HG02571 (cell line): ENCODE measurements around the gene SNX32.
"Not testable (repeated sequence)": the region's sequence is repeated elsewhere in the genome, so short reads cannot be mapped to it uniquely, and the experiment has no call there.

Experiments used
- ATAC-seq: cut with Tn5 transposase; IDR thresholded peaks from one replicate; pipeline ENCODE4 v1.9.1; 2021; ENCODE audit warnings: mild to moderate bottlenecking, moderate library complexity; ENCODE audit not compliant: unreplicated experiment

Gene SNX32

GRCh38 chr11:65883058-65883761 is 49.4 kb downstream of the SNX32 start:
- no peak for ATAC-seq

- no peak for ATAC-seq
These were observed 50.3 kb downstream of the SNX32 start for GRCh38 chr11:65883786-65884715.

GRCh38 chr11:65884716-65885092 is 50.9 kb downstream of the SNX32 start:
- ATAC-seq: no peak

DNA sequence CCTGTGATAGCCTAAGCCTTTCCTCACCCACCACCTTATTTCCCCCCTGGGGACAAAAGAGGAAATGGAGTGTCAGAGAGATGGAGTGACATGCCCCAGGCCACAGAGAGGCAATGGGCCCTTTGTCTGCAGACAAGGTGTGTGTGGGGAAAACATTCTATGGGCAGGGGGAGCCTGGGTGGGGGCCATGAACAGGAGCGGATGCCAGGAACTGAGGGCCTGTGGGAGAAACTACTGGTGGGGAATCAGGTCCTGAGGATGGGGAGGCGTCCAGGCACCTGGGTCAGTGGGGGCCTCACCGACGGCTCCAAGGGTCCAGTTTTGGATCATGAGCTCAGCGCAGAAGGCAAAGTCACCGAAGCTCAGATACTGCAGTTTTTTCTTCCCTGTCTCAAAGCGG is 51.5 kb downstream of the SNX32 start:
- no peak for ATAC-seq

GRCh38 chr11:65885808-65886536 is 52.2 kb downstream of the SNX32 start:
- no peak for ATAC-seq

DNA sequence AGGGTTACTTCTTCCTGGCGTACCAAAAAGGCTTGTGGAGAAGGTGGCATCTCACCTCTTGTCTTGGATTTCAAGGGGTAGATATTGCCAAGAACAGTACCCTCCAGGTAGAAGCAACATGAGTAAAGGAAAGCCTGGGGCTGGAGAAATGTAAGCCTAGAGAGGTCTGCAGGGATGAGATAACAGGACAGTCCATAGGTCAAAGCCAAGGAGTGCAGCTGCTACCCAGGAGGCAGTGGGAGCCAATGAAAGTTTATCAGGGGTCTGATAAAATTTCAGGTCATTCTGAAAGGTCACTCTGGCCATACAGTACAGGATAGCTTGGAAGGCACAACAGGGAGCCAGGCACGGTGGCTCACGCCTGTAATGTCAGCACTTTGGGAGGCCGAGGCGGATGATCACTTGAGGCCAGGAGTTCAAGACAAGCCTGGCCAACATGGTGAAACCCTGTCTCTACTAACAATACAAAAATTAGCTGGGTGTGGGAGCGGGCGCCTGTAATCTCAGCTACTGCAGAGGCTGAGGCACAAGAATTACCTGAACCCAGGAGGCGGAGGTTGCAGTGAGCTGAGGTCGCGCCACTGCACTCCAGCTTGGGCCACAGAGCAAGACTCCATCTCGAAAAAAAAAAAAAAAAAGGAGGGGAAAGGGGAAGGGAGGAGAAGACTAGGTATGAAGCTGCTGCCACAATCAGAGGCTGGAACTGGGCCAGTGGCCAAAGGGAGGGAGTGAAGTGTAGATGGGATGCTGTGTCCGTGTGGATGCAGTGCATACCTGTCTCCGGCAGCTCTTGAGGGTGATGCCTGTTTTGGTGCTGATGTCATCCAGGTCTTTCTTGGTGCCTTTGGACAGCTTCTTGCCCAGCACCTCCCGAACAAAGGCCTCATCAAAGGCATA is 53.3 kb downstream of the SNX32 start:
- no peak for ATAC-seq

GRCh38 chr11:65887723-65888162 is 54.0 kb downstream of the SNX32 start:
- no peak for ATAC-seq

- ATAC-seq: peak; percentile 40
These were observed 54.5 kb downstream of the SNX32 start, which contains the start of gene FIBP for GRCh38 chr11:65888163-65888814. TSS of gene FIBP (minus strand) at chr11:65888471. CDS start at chr11:65888418, 53 bp downstream.

DNA sequence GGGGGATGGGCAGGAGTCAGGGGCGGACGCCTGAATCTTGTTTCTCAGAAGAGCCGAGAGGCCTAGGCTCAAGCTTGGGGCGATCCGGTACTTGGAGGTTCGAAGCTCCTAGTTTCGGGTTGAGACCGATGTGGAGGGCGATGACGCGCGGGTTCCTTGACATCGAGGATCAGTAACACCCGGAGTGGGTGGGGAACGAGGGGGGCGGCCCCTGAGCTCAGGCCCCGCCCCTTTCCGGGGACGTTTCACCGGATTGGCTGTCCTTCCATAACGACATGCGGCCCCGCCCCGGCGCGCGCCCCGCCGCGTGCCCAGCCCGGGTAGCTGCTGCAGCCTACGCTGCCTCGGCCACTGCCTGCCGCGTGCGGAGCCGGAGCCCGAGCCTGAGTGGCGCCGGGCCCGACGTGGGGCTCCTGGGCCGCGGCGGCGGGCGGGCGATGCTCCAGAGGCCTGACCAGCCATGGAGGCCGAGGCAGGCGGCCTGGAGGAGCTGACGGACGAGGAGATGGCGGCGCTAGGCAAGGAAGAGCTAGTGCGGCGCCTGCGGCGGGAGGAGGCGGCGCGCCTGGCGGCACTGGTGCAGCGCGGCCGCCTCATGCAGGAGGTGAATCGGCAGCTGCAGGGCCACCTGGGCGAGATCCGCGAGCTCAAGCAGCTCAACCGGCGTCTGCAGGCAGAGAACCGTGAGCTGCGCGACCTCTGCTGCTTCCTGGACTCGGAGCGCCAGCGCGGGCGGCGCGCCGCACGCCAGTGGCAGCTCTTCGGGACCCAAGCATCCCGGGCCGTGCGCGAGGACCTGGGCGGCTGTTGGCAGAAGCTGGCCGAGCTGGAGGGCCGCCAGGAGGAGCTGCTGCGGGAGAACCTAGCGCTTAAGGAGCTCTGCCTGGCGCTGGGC is 56.8 kb downstream of the SNX32 start, which contains the start of gene CCDC85B:
Gene CCDC85B, plus strand, starts transcription at position 350 of the 895 bp plus-strand sequence. Its CDS starts 111 bp downstream, at position 461.
- ATAC-seq: peak; percentile 52

GRCh38 chr11:65891219-65892136 is 57.7 kb downstream of the SNX32 start:
- no peak for ATAC-seq

GRCh38 chr11:65892137-65892540 is 58.4 kb downstream of the SNX32 start:
- not testable (repeated sequence) for ATAC-seq

DNA sequence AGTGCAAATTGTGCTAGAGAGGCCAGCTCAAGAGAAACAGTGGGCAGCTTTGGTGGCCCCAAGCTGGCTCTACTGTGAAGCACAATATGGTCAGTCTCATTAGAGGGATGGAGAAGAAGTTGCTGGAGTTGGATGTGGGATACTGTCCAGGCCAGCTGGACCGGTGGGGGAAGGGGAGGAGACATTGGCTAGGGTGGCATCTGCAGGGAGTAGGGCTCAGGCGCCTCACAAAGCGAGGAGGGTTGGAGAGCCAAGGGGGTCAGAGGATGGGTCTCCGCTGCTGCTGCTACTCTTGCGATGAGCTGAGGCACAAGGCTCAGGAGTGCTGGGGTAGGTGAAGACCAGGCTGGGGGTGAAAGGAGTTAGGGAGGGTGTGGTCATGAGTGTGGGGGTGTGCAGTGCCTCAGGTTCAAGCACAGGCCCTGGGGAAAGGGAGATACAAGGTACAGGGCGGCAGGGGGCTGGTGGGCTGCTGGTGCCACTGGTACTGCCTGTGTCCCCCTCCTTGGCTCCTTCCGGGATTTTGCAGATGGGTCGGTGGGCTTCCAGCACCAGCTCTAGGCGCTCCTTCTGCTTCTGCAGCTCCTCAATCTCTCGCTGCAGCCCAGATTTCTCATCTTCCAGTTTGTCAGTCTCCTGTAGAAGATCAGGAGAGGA is 59.0 kb downstream of the SNX32 start:
- ATAC-seq: no peak

DNA sequence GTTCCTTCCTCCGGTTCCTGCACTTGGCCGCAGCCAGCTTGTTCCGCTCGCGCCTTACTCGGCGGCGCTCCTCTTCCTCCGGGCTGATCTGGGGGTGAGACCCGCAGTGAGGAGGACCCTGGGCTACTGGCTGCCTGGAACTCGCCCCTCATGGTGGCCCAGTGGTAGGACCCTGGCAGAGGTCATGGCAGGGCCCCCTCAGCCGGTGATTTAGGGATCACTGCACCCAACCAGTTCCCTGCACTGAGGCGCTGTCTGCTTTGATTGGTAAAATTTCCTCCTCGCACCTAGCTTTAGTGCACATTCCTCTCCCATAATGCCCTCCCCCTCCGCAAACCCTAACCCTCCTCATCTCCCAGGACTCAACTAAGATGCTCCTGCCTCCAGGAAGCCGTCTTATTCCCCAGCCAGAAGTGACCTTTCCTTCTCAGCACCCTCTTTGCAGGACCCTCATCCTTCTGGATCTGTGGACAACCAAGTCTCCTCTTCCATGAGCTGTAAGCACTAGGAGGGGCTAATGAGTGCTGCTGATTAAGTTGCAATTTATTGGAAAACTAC is 60.4 kb downstream of the SNX32 start:
- ATAC-seq: no peak

DNA sequence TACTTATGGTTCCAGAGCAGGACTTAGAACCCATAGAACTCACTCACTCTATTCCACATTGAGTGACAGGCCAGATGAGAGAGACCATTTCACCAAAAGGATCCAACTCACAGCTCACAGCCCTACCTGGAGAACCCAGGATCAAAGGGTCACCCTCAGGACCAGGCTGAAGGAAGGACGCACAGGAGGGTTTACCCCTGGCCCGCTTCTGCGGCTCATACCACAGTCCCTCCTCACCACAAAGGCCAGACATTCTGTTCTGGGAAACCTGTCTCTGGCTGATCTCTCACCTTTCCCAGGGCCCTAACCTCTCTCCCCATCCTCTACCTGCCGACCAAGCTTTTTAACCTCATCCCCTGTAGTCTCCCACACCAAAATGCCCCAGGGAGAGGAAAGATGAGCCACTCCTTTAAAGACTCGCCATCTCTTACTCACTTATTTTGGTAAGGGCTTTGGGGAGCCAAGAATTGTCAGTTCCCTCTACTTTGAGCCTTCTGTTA is 61.8 kb downstream of the SNX32 start:
- no peak for ATAC-seq

- no peak for ATAC-seq
These were observed 62.6 kb downstream of the SNX32 start for GRCh38 chr11:65896034-65896999.
